Nephron (organoid): ENCODE measurements around the gene ATP5F1C.

Experiments used
- H3K27ac Mint-ChIP-seq, 3 experiments: 2 replicates each; pipeline ENCODE4 v1.8.0; 2020; ENCODE audit warnings: mixed read lengths in 3 of 3, mild to moderate bottlenecking in 2 of 3, moderate library complexity in 1 of 3
- H3K27me3 Mint-ChIP-seq: 2 replicates; pipeline ENCODE4 v1.8.0; 2021; ENCODE audit warnings: low read depth, mild to moderate bottlenecking, moderate library complexity, mixed read lengths
- H3K36me3 Mint-ChIP-seq: 2 replicates; pipeline ENCODE4 v1.8.0; 2020; ENCODE audit warnings: low read depth, mixed read lengths
- H3K4me1 Mint-ChIP-seq: 2 replicates; pipeline ENCODE4 v1.8.0; 2020; ENCODE audit warnings: mixed read lengths
- H3K4me3 Mint-ChIP-seq, 3 experiments: 2 replicates each; pipeline ENCODE4 v1.8.0; 2020; ENCODE audit warnings: mild to moderate bottlenecking in 3 of 3, mixed read lengths in 3 of 3, moderate library complexity in 2 of 3
- H3K9me3 Mint-ChIP-seq: 2 replicates; pipeline ENCODE4 v1.8.0; 2020; ENCODE audit warnings: mixed read lengths
- CTCF ChIP-seq, 3 experiments: fragments of 200-600 bp; sonication (generic); IDR thresholded peaks; one replicate each; pipeline ENCODE4 v1.5.0; 2021; ENCODE audit warnings: antibody characterized with exemption in 3 of 3; ENCODE audit not compliant: unreplicated experiment in 3 of 3

The ATP5F1C gene

DNA sequence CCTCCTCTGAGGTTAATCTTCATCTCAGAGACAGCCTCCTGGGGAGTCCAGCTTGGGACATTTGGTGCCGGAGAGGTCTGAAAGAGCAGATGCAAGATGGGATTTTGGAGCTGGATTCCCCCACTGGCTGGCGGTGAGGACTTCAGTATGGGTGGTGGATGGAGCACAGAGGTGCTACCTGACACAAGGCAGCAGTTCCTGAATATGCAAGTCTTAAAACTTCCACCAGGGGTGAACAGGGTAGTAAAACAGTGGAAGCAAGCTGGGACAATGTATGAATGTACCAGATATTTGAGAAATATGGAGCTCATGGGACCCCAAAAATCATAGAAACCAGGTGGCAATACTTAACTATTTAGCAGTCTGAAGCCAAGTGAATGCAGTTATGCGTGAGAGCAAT, 25.5 kb downstream of the ATP5F1C start:
- Mint-ChIP-seq H3K27ac (no peak overlapping the region), H3K36me3 (no peaks in the 10 kb centered on the region), H3K9me3 (no peaks in the 10 kb centered on the region), H3K27me3 (peaks cover 28% of the 10 kb centered on the region), H3K4me1 (no peaks in the 10 kb centered on the region), H3K4me3 (no peak overlapping the region)
- TF ChIP-seq CTCF (IDR thresholded peaks at IDR 0.05; ENCODE audit: unreplicated experiment in 3 of 3): no peak

- no peak for TF ChIP-seq CTCF (IDR thresholded peaks at IDR 0.05; ENCODE audit: unreplicated experiment in 3 of 3)
- Mint-ChIP-seq H3K4me3 (peak overlapping the region; percentile 96 to 99 (median 96)), H3K9me3 (no peaks in the 10 kb centered on the region), H3K27me3 (peaks cover 28% of the 10 kb centered on the region), H3K36me3 (no peaks in the 10 kb centered on the region), H3K27ac (peak overlapping the region in 1 of 3 experiments; percentile 26), H3K4me1 (peaks cover 10% of the 10 kb centered on the region)
These were observed 29.6 kb downstream of the ATP5F1C start for GRCh38 chr10:7817576-7817975.

DNA sequence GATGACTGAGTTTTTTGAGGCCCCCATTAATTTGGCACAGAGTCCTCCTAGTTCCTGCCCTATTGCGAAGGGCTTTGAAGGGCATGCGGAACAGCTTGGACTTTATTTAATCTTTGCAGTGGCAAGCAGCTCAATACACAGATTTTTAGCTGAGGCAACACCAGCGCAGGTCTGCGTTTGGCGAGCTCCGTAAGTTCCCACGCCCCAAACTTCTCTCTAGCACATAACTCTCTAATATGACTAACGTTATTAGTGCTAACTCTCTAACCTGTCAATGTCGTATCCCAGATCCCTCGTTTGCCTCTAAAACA, 30.0 kb downstream of the ATP5F1C start:
- Mint-ChIP-seq H3K4me1 (peaks cover 10% of the 10 kb centered on the region), H3K9me3 (no peaks in the 10 kb centered on the region), H3K27me3 (peaks cover 28% of the 10 kb centered on the region), H3K36me3 (no peaks in the 10 kb centered on the region), H3K4me3 (peak overlapping the region; percentile 96 to 99 (median 96)), H3K27ac (peak overlapping the region; percentile 26 to 85 (median 78))
- TF ChIP-seq CTCF (IDR thresholded peaks at IDR 0.05; ENCODE audit: unreplicated experiment in 3 of 3): no peak

DNA sequence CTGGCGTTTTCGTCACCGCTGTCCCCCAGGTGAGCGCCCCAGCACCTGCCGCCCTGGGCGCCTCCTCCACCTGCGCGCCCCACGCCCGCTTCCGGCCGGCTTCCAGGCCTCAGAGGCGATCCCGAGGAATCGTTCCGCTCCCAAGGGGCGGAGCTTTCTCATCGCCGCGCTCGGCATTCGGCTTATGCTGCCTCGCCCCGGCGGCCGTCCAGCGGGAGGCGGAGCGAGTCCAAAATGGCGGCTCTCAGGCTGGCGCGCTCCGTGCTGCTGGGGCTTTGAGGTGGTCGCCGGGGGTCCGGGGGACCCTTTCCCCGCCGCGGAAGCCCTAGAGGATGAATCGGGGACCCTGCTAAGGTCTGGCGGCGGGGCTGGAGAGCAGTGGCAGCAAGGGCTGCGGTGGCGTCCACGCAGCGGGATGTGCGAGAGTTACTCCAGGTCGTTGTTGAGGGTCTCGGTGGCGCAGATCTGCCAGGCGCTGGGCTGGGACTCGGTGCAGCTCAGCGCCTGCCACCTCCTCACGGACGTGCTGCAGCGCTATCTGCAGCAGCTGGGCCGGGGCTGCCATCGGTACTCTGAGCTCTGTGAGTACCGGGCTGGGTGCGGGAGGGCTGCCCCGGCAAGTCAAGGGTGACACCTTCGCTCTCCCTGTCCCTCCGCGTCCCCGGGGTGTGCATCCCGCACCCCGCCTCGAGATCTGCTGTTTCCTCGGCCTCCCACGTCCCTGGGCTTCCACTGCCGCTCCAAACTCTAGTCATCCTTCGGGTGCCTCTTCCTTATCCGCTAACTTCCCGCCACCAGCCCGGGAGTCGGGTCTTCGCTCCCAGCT, 30.5 kb downstream of the ATP5F1C start, which contains the start of gene TAF3:
TSS of gene TAF3 (plus strand) at position 211 of the 826 bp plus-strand sequence. CDS start at position 416, 205 bp downstream.
- TF ChIP-seq CTCF (IDR thresholded peaks at IDR 0.05; ENCODE audit: unreplicated experiment in 3 of 3): no peak

DNA sequence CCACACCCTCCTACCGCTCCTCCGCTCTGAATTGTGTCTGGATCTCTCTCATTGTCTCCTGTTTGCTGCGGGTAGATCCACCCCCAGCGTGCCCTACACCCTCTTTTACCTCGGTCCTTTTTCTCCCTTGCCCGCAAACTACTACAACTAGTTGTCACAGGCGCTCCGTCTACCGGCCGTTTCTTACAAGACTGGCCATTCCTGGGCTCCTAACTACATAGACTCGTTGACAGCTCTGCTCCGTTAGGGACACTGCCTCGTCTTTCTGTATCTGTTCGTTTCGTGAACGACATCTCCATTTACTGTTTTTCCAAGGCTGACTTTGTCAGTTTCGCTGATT, 31.1 kb downstream of the ATP5F1C start:
- TF ChIP-seq CTCF (IDR thresholded peaks at IDR 0.05; ENCODE audit: unreplicated experiment in 3 of 3): peak; percentile 20 to 28 (median 24)
- Mint-ChIP-seq H3K27ac (peak overlapping the region; percentile 54 to 85 (median 73)), H3K36me3 (peaks cover under 1% of the 10 kb centered on the region), H3K27me3 (peaks cover 19% of the 10 kb centered on the region), H3K4me1 (peaks cover 10% of the 10 kb centered on the region), H3K4me3 (peak overlapping the region; percentile 96 to 99 (median 96)), H3K9me3 (no peaks in the 10 kb centered on the region)

More for the DNA sequence above, 30.5 kb downstream of the ATP5F1C start, which contains the start of gene TAF3:
- Mint-ChIP-seq H3K9me3 (no peaks in the 10 kb centered on the region), H3K36me3 (no peaks in the 10 kb centered on the region), H3K4me1 (peaks cover 10% of the 10 kb centered on the region), H3K27me3 (peaks cover 25% of the 10 kb centered on the region), H3K27ac (peak within 1 kb of the TSS; percentile 54 to 85 (median 85)), H3K4me3 (peak within 1 kb of the TSS; percentile 96 to 99 (median 96))

- no peaks in the 10 kb centered on the region for H3K9me3 Mint-ChIP-seq
- peaks cover 34% of the 10 kb centered on the region for H3K36me3 Mint-ChIP-seq
- peaks cover 8% of the 10 kb centered on the region for H3K4me1 Mint-ChIP-seq
- H3K4me3 Mint-ChIP-seq: no peak overlapping the region
- no peaks in the 10 kb centered on the region for H3K27me3 Mint-ChIP-seq
- TF ChIP-seq CTCF (IDR thresholded peaks at IDR 0.05; ENCODE audit: unreplicated experiment in 3 of 3): no peak
- H3K27ac Mint-ChIP-seq: no peak overlapping the region
These were observed 36.3 kb downstream of the ATP5F1C start for GRCh38 chr10:7824251-7824650.
